GM12873 (cell line): ENCODE measurements around the gene KMT2A.

ENCODE experiments used
- CTCF ChIP-seq: IDR thresholded peaks from 2 replicates; pipeline ENCODE4 v1.5.1; 2012; ENCODE audit warnings: low read depth, mild to moderate bottlenecking, moderate library complexity, low read length, control low read depth; ENCODE audit not compliant: insufficient read depth; ENCODE audit errors: missing control alignments

KMT2A gene

GRCh38 chr11:118514103-118514502 lies 77.8 kb downstream of the KMT2A start:
- no peak for TF ChIP-seq CTCF

GRCh38 chr11:118519549-118519948 lies 83.3 kb downstream of the KMT2A start:
- no peak for TF ChIP-seq CTCF

GRCh38 chr11:118521892-118522311 lies 85.6 kb downstream of the KMT2A start:
- TF ChIP-seq CTCF = no peak

- peak; percentile 25 for TF ChIP-seq CTCF
Measured at GRCh38 chr11:118522571-118523072, 86.3 kb downstream of the KMT2A start.

- no peak for TF ChIP-seq CTCF
Measured at GRCh38 chr11:118524356-118524755, 88.1 kb downstream of the KMT2A start.

GRCh38 chr11:118524757-118525470 lies 88.6 kb downstream of the KMT2A start:
- no peak for TF ChIP-seq CTCF

GRCh38 chr11:118526688-118527087 lies 90.4 kb downstream of the KMT2A start:
- no peak for TF ChIP-seq CTCF
